HG03442 (cell line): ENCODE data around the gene HNF1A.

Source experiments
- ATAC-seq: cut with Tn5 transposase; IDR thresholded peaks from one replicate; pipeline ENCODE4 v1.9.1; 2021; ENCODE audit warnings: mild to moderate bottlenecking, moderate library complexity; ENCODE audit not compliant: unreplicated experiment

HNF1A gene

DNA sequence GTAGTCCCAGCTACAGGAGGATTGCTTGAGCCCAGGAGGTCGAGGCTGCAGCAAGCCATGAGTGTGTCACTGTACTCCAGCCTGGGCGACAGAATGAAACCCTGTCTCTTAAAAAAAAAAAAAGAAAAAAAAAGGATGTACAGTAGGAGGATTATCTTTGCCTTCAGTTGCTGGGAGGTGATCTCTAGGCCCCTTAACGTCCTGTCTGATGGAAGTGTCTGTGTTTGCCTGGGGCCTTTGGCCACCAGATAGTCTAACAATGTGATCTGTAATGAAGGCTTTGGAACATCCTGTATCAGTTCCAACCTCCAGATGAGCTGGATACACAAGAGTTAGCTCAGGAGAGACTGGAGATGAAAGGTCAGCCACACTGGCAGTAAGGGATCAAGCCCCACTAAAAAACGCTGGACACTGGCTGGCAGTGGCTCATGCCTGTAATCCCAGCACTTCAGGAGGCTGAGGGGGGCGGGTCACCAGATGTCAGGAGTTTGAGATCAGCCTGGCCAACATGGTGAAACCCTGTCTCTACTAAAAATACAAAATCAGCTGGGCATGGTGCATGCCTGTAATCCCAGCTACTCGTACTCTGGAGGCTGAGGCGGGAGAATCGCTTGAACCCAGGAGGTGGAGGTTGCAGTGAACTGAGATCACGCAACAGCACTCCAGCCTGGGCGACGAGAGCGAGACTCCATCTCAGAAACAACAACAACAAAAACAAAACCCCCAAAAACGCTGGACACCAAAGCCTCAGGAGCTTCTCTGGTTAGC lies 19.0 kb upstream of the HNF1A start:
- ATAC-seq = no peak

DNA sequence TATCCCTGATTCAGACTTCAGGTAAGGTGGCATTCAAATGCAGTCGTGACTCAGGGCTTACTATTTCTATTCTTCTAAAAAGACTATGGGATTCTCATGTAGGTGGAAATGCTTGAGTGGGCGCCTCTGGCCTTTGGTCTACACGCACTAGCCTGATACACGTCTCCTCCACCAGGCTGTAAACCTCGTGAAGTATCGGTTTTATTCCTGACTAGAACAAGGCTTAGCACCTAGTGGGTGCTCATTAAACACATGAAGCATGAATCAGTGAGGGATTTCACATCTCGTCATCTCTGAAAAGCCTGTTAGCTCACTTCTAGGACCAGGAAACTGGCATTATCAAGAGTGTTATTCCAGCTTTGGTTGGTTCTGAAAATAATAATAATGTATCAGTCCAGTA lies 17.7 kb upstream of the HNF1A start:
- ATAC-seq = no peak

DNA sequence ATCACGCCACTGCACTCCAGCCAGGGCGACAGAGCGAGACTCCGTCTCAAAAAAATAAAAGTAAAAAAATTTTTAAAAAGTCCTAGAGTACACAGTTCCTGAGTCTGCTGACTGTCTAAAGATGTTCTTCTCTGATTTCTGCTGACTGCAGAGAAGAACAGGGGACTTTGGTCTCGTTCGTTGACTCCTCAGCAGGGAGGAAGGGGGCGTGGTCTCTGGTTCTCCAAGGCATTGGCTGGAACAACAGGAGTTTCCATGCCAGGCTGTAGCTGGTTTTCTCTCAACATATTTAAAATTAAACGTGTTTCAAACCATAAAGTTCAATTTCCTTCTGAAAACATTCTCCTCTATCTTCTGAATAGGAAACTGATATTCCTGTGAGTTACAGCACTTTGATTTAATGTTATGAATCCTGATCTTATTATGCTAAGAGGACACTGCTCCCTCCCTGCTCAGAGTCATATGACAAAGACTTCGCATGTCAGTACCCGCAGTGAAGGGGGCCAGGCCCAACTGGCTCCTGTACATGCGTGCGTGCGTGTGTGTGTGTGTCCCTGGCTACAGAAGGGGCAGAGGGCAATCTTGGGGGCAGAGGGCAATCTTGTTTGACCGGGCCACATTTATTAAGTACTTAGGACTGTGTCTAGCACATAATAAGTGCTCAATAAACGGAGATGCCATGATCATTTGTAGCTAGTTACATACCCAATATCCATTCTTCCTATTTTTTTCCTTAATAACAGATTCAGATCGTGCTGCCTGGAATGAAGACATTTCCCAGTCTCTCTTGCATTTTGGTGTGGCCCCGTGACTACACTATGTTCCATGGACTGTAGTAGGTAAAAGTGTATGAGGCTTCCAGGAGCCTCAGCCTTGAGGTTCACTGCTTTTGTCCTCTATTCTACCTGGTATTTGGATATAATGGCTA lies 16.5 kb upstream of the HNF1A start:
- no peak for ATAC-seq

DNA sequence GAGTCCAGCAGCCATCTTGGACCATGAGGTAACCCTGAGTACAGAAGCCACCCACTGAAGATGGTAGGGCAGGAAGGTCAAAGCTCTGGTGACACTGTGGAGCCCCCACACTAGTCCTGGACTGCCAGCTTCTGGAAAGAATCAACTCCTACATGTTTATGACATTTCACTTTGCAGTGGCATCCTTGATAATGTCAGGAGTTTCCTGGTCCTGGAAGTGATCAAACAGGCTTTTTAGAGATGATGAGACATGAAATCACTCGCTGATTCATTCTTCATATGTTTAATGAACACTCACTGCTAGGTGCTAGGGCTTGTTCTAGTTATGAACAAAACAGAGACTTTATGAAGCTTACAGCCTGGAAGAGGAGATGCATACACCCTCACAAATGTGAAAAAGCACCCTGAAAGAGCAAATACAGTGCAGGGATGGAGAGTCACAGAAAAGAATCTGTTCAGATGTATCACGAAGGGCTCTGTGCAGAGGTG lies 15.8 kb upstream of the HNF1A start:
- no peak for ATAC-seq

DNA sequence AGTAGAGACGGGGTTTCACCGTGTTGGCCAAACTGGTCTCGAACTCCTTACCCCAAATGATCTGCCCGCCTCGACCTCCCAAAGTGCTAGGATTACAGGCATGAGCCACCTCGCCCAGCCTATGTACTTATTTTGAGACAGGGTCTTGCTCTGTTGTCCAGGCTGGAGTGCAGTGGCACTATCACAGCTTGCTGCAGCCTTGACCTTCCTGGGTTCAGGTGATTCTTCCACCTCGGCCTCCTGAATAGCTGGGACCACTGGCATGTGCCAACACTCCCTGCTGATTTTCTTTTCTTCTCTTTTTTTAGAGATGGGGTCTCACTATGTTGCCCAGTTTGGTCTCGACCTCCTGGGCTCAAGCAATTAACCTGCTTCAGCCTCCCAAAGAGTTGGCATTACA lies 14.0 kb upstream of the HNF1A start:
- ATAC-seq = no peak

DNA sequence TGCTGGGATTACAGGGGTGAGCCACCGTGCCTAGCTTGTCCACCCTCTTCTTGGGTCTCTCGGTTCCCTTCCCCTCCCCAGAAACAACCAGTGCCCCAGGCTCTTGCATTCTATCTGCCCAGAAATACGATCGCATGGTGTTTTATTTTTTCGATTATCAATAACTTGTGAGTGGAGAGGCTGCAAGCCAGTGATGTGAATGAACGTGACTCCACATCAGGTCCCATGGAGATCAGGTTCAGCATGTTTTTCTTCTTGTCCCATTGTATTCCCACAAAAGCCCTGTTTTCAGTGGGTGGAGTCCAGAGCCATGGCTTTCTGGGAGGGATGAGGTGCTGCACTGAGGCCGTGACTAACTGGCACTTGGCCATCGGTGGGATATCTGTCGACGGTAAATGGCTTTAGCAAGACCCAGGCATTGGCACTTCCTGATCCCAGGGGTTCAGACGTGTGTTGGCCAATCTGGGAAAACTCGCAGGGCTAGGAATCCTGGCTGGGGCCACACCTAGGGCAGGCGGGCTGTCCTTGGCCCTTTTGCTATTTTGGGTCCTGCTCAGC lies 12.7 kb upstream of the HNF1A start:
- ATAC-seq = no peak

DNA sequence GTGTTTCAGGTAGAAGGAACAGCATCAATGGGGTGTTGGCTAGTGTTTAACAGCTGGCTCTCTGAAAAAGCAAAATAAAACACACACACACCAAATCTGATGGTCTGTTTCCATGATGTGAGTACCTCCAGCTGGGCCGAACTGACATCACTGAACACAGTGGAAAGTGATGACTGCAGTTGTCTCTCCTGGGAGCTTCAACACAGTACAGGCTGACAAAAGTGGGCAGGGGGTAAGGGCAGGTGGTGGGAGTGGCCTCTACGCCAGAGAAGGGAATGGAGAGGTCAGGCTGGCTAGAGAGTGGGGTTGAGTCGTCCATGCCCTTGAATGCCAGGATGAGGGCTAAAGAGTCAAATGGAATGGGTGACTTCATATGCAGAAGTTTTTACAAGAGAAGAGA lies 8.0 kb upstream of the HNF1A start:
- no peak for ATAC-seq

- no peak for ATAC-seq
Measured at GRCh38 chr12:120971299-120972180, 6.8 kb upstream of the HNF1A start.

GRCh38 chr12:120972870-120973543 lies 5.3 kb upstream of the HNF1A start:
- no peak for ATAC-seq

- ATAC-seq = no peak
Measured at GRCh38 chr12:120977531-120978295, 630 bp upstream of the HNF1A start.

DNA sequence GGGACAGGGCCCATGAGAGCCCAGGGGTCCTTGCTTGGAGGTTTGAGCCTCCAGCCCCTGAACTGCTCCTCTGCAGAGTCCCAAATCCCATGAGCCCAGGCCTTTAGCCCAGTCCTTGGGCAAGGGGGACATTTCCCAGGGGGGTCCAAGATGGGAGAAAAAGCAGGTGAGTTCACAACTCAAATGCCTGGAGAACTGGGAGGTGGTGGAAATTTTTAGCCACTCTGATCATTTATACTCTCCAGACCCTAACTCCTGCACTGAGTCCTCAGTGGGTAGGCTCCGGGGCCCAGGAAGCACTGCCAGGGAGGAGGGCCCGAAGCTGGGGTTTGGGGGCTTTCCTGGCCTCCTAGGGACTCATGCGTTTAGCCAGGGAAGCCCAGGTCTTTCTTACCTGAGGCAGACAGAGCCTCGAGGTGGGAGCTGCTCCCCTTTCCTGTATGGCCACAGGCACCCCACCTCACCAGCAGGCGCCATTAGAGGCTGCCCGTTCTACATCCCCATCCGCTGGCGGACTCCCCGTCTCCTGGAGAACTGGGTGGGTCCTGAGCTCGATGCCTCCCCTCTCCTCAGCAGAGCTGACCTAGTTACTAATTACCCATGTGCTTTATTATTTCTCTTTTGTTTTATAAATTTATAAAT lies 998 bp downstream of the HNF1A start:
- ATAC-seq = no peak

DNA sequence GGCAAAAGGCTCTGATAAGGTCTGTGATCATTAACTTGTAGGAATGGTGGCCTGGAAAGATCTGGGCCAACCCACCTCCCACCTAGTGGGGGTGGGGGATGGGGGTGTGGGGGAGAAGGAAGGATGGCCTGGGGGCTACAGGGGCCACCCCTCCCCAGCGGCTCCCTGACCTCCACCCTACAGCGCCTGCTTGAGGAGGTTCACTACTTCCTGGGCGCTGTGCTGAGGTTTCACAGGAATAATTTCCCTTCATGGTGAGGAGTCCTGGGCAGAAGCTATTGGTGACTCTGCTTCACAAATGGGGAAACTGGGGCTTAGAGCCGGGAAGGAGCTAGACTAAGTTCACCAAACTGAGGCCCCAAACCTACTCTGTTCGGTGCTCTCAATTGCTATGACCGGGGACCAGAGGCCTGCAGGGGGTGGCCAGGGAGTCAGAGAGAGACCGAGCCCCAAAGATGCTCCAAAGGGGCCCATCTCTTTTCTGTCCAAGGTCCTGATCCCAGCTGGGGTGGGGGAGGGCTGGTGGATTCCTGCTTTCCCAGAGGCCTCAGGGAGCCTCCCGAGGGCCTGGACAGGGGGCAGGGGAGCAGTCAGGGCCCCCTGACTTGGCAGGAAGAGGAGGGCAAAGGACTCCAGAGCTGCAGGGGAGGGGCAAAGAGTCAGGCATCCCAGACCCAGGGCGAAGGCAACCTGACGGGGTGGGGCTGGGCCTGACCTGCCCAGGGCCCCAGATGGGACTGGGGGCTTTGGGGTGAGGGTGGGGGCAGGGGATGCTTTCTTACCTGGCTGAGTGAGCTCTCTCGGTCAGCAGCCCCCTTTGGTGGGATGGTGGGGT lies 1.7 kb downstream of the HNF1A start:
- no peak for ATAC-seq

DNA sequence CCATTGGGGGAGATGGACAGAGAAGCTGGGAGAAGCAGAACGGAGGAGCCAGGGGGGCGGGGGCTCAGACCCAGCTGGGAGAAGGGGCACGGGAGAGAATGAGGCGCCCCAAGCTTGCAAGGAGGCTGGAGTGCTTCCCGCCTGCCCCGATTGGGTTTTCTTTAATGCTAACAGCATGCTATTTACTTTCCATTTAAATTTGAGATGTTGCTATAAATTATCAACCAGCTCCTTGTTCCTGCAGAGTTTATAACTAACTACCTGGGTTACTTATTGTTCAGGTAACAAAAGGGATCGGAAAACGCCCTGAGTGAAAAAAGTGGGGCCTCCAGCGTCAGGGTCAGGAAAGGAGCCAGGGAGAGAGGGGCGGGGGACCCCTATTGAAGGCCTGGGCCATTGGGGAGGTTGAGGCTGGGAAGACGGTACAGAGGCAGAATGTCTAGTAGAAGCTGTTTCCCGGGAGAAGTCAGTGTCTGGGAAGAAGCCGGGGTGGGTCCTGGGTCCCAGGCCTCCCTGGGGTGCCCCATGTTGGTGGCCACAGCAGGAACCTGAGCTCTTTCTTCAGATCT lies 2.5 kb downstream of the HNF1A start:
- no peak for ATAC-seq

GRCh38 chr12:120981407-120981941 lies 3.1 kb downstream of the HNF1A start:
- no peak for ATAC-seq

DNA sequence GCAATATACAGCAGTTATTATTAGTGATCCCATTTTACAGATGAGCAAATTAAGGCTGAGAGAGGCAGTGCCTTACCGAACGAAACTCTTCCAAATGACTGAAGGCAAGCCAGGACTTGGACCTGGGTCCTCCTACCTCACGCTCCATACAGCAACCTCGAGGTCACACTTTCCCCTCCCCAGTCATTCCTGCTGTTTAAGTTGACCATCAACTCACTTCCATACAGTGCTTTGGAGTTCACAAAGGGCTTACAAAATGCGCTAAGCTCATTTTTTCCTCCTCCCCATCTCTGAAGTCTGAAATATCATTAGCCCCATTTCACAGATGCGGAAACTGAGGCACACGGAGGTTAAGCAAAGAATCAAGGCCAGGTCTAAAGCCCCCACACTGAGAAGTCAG lies 4.3 kb downstream of the HNF1A start:
- ATAC-seq = no peak

- no peak for ATAC-seq
Measured at GRCh38 chr12:120983759-120984158, 5.4 kb downstream of the HNF1A start.

GRCh38 chr12:120984351-120984898 lies 6.1 kb downstream of the HNF1A start:
- ATAC-seq = no peak
